Glomerular visceral epithelial cell (primary cell): ENCODE data around the gene KIF23.
A peak's percentile ranks its signal among the peaks of the same experiment; 100 is the strongest.
"Not testable (repeated sequence)": the region's sequence is repeated elsewhere in the genome, so short reads cannot be mapped to it uniquely, and the experiment has no call there.

Experiments
- DNase-seq: peaks from one replicate; pipeline ENCODE4 v3.0.0-alpha.2; 2016; ENCODE audit errors: extremely low spot score

KIF23 gene

DNA sequence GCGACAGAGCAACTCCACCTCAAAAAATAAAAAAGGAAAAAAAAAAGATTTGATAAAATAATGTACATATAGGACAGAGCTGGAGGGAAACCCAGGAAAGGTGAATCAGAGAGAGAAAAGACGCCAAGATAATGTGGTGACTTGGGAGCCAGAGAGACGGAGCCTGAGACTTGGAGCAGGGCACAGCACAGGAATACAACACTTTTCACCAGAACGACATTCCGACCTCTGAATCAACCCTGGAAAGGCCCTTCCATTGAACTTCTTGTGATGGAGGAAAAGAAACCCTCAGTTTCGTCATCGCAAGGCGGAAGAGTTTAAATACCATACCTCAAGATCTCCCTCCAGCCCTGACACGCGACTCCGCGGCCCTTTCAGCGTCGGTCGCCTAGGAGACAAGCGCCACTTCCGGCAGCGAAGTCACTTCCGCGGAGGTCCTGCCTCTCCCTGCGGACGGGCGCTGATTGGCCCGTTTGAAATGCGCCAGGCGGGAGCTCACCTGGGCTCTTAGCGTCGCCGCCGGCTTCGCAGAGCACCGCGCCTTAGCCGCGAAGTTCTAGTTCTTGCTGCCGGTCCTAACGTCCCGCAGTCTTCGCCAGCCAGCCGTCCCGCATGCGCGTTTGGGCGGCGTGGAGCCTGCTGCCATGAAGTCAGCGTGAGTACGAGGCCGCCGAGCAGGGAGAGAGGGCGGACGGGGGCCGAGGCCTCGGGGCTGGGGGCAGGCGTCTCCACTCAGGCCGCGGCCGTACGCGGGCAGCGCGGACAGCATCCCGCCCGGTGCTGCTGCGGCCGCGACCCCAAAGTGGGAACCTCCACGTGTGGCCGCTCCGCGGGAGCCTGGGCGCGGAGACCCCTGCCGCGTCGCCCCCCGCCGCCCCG, at the start of gene KIF23:
Gene KIF23 (plus strand): TSS at position 528 of the 879 bp plus-strand sequence. CDS start 117 bp downstream, at position 645.
- DNase-seq, result peak; percentile 95

DNA sequence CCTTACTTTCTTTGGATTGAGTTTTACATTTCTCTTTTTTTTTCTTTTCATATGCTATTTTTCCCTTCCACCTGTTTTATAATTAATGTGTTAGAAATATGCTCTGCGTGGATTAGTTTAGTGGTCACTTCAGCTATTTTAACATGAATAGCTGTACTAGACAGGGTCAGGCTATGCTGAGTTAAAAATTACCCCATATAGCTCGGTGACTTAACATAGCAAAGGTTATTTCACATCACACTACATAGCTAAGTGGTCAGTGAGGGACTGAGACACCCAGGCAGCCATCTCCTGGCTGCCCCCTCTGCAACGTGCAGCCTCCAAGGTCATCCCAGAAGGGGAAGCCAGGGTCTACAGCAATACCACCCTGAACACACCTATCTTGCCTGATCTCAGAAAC, 46.9 kb upstream of the KIF23 start:
- no peak for DNase-seq

DNA sequence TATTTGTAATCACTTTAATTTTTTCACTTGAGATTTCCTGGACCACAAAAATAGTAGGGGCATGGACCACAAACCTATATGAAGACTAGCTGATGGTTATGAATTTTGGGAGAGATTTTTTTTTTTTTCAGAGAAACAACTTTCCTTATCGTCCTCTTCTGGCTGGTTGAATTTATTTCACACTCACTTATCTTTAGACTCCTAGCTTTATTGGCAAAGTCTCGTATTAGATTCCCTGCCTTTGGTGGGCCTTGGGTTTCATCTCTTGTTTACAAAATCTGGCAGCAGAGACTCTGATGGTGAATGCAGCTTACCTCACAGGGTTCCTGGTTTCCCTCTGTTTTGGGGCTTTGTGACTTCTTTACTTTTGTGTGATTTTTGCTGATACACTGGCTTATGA, 44.5 kb upstream of the KIF23 start:
- DNase-seq, result no peak

DNA sequence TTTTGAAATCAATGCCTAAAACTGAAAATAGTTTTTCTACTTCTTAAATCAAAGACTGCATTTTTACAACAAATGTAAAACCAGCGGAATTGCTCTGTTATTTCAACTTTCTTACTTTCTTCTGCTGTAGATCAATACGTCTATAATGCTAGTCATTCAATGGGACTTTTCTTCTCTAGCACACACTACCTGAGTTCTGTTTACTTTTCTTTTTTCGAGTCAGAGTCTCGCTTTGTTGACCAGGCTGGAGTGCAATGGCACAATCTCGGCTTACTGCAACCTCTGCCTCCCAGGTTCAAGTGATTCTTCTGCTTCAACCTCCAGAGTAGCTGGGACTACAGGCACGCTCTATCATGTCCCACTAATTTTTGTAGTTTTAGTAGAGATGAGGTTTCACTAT, 40.7 kb upstream of the KIF23 start:
- no peak for DNase-seq

DNA sequence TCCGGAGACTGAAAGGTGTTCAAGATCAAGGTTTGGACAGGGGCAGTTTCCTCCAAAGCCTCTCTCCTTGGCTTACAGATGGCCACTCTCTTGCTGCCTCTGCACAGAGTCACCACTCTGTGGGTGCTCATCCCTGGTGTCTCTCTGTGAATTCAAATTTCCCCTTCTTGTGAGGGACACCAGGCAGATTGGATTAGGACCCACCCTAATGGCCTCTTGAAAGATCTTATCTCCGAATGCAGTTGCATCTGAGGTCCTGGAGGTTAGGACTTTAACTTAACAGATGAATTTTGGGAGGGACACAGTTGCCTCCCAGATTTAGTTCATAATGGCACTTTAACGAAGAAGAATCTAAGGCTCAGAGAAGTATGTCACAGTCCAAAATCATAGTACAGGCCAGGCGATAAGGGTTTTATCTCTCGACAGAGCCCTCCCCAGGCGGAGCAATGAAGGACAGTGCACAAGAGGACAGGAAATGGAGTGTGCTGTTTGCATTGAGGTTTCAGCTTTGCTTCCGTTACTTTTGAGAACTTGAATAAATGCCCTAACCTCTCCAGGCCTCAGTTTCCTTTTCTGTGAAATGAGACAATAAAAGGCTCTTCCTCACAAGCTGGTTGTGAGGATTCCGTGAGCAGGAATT, 38.9 kb upstream of the KIF23 start:
- DNase-seq, result no peak

DNA sequence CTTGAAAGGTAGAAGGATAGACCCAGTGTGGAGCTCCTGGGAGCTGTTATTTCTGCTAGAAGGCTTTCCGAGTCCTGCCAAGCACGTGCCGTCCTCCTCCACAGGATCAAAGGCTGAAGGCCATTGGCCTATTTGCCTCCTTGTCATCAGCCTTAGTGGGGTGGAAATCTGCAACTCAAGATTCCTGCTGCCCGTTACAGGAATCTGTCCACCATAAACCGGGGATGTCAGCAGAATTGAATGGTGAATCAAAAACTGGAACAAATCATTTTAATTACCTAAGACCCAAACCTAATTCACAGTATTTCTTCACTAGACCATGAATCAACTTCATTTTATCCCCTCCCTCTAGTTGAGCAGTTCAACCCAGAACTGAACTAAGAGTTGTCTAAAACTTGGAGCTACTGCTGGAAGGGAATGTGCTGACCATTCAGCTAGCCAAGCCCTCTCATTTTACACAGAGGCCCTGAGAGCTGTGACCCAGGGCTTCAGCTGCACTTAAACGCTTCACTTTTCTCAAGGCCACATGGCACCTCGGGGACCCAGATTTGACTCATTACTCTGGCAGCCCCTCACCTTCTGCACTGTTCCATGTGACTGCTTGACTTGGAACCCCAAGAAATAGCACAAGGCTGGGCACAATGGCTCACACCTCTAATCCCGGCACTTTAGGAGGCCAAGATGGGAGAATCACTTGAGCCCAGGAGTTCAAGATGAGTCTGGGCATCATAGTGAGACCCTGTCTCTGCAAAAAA, 36.8 kb upstream of the KIF23 start:
- no peak for DNase-seq

DNA sequence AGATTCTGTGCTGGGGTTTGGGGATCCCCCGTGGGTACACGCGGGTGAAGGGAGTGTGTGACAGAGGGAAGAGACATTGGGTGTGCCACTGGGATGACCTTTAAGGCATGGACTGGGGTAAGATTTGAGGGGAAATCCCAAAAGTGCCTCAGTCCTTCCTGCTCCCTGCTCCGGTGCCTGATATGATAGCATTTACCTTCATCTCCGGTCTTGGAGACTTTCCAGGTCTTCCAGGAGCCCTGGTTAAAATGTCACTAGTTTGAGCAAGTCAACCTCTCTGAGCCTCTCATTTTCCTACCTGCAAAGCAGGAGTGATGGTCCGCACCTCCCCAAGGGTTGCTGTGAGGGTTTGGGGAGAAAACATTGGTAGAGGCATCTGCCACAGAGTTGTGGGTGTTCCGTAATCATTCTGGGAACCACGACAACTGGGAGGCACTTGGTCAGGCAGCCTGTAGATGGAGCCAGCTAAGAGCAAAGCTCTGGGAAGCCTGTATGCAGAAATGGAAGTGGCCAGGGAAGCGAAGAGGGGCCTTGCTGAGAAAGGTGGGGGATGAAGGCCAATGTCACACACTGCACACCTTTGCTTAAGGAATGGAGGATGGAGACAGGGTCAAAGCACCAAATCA, 33.9 kb upstream of the KIF23 start:
- DNase-seq, result peak; percentile 16

DNA sequence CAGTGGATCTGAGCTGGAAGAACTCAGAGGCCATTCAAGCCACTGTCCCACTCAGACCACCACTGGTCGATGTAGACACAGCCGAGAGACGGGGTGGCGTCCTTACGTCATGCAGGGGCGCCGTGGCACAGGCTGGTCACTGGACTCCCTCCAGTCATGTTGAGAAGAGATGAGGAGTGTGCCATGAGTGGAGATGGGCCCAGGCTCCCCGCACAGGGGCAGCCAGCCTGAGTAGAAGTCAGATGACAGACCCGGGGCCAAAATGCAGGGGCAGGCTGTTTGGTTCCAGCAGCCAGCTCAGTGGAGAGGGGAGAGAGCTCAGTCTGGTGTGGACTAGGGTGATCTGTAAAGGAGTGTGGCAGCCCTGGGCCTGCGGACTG, 33.4 kb upstream of the KIF23 start:
- no peak for DNase-seq

DNA sequence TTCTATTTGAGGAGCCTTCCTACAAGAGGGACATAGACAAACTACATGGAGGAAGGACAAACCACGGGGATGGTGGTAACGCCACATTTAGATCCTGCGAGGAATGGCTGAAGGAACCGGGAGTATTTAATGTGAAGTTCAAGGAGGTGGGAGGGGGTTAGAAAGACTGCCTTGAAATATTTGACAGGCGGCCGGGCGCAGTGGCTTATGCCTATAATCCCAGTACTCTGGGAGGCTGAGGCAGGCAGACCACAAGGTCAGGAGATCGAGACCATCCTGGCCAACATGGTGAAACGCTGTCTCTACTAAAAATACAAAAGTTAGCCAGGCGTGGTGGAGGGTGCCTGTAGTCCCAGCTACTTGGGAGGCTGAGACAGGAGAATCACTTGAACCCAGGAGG, 32.0 kb upstream of the KIF23 start:
- not testable (repeated sequence) for DNase-seq

DNA sequence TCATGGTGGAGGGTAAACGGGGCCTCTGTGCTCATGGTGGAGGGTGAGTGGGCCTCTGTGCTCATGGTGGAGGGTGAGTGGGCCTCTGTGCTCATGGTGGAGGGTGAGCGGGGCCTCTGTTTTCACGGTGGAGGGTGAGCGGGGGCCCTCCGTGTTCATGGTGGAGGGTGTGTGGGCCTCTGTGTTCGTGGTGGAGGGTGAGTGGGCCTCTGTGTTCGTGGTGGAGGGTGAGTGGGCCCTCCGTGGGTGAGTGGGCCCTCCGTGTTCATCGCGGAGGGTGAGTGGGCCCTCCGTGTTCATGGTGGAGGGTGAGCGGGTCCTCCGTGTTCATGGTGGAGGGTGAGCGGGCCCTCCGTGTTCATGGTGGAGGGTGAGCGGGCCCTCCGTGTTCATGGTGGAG, 30.1 kb upstream of the KIF23 start:
- DNase-seq, result not testable (repeated sequence)

DNA sequence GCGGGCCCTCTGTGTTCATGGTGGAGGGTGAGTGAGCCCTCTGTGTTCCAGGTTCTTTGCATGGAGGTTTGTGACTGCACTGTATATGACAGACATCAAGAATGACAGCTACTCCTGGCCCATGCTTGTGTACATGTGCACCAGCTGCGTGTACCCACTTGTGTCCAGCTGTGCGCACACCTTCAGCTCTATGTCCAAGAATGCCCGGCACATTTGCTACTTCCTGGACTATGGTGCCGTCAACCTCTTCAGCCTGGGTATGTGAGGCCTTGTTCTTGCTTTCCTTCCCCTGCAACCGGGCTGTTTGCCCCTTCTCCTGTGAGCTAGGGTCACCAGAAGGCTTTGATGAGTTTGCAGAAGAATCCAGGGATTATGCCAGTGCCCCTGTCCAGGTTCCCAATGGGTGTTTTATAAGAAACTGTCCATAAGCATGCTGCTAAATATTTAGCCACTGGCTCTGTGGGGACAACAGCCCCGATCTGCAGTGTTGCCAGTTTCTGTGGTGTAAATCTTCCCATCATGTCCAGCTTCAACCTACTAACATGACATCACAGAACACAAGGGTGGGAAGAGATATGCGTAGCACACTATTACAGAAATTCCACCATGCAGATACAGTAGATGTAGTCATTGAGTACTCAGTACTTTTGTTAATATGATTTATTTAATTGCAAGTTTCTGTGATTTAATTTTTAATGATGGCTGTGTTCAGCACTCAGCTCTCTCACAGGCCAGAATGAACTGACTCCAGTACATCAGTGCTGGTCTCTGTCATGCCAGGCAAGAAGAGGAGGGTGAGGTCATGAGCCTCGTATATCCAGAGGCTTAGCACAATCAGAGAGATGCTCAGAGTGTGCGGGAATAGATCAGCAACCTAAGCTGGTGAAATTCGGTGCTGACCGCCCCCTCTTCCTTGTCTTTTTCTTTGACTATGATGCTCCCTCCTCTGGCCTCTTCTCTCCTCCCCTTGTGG, 29.2 kb upstream of the KIF23 start:
- no peak for DNase-seq

DNA sequence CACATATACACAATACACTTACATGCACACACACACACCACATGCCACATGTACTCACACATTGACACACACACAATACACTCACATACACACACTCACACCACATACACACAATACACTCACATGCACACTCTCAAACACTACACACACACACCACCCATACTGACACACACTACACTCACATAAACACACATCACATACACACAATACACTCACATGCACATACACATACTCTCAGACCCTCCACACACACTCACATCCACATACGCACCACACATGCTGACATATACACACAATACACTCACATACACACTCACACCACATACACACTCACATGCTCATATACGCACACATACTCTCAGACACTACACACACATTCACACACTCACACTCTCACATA, 28.3 kb upstream of the KIF23 start:
- no peak for DNase-seq

DNA sequence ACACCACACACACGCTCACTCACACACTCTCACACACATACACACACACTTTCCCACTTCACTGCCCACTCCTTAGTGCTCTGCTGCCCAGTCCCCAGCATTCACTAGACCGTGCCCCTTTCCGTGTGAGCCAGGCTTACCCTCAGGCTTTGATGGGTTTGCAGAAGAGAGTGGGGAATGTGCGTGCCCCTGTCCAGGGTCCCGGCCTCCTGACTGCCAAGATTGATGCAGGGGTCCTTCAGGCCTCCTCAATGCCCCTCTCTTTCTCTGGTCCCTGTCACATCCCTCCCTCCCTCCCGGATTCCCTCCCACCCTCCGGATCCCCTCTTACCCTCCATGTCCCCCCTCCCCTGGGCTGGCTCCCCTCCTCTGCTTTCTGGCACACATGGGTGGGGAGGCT, 27.9 kb upstream of the KIF23 start:
- DNase-seq, result no peak

DNA sequence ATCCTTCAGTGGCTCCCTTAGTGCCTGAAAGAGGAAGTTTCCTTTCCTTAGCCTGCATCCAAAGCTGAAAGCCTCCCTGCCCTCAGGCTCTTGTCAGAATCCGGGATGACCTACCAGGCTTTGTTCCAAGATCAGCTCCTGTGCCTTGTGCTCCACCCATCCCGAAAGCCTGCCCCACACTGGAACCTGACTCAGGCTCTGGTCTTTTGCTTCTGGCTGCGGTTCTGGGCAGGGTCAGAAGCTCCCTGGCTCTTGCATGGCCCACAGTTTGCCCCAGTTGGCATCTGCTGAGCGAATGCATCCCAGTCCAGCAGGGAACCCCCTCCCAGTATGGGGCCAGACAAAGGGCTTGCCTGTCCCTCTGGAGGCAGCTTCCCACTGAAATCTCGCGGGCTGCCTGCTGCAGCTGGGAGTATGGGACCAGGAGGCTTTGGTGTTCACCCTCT, 25.9 kb upstream of the KIF23 start:
- no peak for DNase-seq

DNA sequence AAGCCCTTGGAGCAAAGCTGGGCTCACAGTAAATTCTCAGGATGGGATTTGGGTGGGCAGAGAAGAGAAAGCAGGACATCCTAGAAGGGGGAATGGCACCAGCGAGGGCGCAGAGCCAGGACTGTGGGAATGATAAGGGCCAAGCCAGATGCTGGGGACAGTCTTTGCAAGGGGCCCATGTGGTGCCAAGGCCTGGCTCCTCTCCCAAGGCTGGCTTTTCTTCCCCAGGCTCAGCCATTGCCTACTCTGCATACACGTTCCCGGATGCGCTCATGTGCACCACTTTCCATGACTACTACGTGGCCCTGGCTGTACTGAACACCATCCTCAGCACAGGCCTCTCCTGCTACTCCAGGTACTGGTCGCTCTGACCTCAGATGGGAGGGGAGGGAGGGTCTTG, 24.7 kb upstream of the KIF23 start:
- no peak for DNase-seq

DNA sequence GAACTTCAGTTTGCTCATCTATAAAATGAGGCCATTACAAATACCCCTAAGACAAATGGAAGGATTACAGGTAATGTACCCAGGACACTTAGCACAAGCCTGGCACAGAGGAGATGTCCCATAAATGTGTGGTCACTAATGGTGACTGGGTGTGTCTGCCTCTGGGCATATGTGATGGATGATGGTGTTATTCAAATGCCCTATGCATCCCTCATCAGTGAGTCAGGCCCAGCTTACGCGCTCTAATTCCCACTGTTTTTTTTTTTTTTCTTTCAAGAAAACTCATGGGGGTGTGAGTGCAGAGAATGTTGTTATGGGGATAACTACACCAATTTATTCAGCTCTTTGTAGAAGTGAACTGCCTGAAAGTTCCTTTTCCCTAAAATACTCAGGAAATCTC, 23.6 kb upstream of the KIF23 start:
- DNase-seq, result peak; percentile 38

DNA sequence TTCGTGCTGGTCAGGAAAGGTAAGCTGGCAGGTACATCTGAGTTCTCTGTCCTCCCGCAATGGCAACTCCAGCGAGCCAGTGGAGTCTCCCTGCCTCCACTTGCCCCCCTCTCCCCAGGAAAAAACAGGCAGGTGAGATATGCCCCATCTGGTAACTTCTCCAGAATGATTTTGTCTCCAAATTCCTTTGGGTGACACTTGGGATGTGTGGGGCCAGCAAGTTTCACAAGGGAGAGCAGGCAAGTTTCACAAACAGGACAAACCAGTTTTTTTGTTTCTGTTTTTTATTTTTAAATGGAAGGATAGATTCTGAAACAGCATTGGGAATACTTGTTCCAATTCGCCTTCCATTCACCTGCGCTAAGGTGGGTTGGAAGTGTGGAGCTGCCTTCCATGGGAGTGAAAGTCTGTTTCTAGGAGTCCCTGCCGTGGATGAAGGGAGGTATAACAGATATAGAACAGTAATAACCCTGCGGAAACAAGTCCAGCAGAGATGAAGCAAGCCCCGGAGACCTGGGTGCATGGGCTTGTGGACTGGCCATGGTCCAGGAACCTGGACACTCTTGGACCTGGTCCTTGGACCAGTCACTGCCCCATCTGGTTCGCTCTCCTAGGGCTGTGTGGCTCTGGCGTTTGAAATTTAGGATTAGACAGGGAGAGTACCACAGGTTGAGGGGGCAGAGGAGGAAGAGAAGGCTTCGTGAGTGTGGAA, 22.9 kb upstream of the KIF23 start:
- no peak for DNase-seq

DNA sequence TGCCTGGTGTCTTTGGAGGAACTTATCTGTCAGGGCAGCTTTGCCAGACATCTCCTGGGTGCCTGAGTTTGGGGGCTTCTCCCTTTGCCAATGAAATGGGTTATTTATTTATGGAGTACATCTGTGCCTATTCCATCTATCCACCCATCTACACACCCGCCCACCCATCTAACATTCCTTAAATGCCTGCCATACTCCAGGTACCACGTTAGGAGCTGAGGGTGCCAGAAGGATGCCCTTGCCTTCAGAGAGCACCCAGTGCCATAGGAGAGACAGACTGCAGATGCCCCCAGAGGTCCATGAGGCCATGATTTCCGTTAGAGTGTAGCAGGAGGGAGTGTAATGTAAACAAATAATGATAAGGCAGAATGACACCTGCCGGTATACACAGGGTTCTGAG, 21.8 kb upstream of the KIF23 start:
- DNase-seq, result no peak

DNA sequence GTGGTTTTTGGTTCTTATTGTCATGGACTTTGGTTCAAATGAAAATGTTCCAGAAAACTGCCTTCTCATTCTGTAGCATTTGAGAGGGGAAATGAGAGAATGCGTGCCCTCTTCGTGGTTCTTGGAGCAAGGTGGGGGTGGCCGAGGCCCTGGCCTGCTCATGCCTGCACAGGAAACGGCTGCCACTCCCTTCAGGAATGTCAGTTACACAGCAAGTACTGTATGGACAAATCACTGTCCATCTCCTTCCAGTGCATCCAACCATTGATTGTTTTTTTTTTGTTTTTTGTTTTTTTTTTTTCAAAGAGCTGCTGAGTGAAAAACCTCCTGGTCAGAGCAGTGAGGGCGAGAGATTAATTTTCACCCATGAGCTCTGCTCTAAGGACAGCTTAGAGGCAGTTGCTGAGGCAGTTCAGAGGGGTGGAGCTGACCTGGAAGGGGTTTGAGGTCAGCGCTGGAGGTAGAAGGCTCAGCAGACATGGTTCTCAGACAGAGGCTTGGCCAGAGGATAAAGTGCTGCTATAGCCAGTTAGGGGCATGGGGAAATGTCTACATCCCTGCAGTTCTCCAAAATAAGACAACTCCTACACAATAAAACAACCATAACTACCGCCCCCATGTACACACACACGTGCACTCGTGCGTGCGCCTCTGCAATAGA, 20.2 kb upstream of the KIF23 start:
- peak; percentile 22 for DNase-seq
